ENCODE measurements around the gene TEX38.

The TEX38 gene

DNA sequence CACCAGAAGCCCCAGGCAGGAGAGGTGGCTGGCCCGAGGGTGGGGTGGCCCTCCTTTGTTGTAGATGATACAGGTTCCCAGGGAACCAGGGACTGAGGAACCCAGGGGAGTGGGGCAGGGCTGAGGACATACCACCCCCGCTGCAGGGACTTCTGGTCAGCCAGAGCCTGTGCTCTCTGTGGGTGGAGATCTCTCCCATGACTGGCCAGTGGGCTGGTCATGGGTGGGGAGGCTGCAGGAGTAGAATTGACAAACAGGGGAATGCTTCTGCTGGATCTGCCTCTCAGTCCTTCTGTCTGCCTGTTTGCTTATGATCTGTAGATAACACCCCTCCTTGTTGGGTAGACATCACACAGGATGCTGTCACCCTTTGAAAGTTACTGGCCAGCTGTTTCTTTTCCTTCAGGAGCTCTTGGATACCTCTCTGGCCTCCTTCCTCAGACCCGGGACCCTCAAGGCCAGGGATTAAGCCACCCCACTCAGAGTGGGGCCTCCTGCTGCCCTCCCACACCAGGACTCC, 50.1 kb downstream of the TEX38 start:
- no peak for DNase-seq (ENCODE audit: low read depth, low spot score)
- no peaks in the 10 kb centered on the region for H3K36me3 ChIP-seq (ENCODE audit: control insufficient read depth, insufficient read depth, low read length)
- no peaks in the 10 kb centered on the region for H3K27me3 ChIP-seq (ENCODE audit: control insufficient read depth, insufficient read depth, low read length)
- no peak overlapping the region for H3K27ac ChIP-seq (ENCODE audit: low read length)
- no peaks in the 10 kb centered on the region for H3K9me3 ChIP-seq (ENCODE audit: control insufficient read depth, insufficient read depth, low read length)
- no peak overlapping the region for H3K4me3 ChIP-seq (ENCODE audit: low read length)
- WGBS (ENCODE audit: insufficient coverage, insufficient read length), result no CpG with 5 or more reads among the region's 3 CpGs
- H3K4me1 ChIP-seq (ENCODE audit: control insufficient read depth, insufficient read depth, low read length), result 0 out of 2 replicates have a peak, but pooled peaks cover 1% of the 10 kb centered on the region
